Measurements from ENCODE around the gene CFAP52. TPM values are rescaled to one million over a fixed set of nuclear protein-coding genes. Genes with fewer than 3 reads are reported as not detected.

CFAP52 gene
- total and polyA plus RNA-seq, 2 of the 8 experiments (the other 6 are each of a cell fraction or from before 2014, with no cell fraction given) = 0.11 TPM; not detected in 1

GRCh38 chr17:9677896-9678295 is 101.5 kb downstream of the CFAP52 start:
- ChIA-PET CTCF (ENCODE audit: partially characterized antibody) (interaction anchor here (0.7 to 5.0 kb wide), 3 partner anchors 11 to 101 kb away, joined by 3 to 45 read pairs (median 10); partner anchors contain the start of genes CFAP52 and STX8), POLR2A (ENCODE audit: partially characterized antibody) (no interaction called here)
- Histone ChIP-seq H4K5ac (ENCODE audit: insufficient read length, low read depth, low read length) (no peak overlapping the region), H2AFZ (ENCODE audit: low read length) (no peak overlapping the region), H4K91ac (replicated peaks; ENCODE audit: insufficient read length, low read length) (no peak overlapping the region), H3K23me2 (ENCODE audit: low read depth, low read length) (no peaks in the 10 kb centered on the region; the same call in 1 of the 2 replicates), H2BK120ac (replicated peaks; ENCODE audit: low read depth, low read length) (no peak overlapping the region), H3K79me1 (ENCODE audit: low read depth, low read length) (no peaks in the 10 kb centered on the region), H3K4me2 (ENCODE audit: insufficient read depth in 1 of 2, low read depth in 2 of 2, low read length in 2 of 2) (no peak overlapping the region), H3K4me3 (ENCODE audit: extremely low read depth in 1 of 4, insufficient read depth in 2 of 4, low read depth in 3 of 4, low read length in 4 of 4) (no peak overlapping the region), H2BK20ac (ENCODE audit: low read length) (no peak overlapping the region), H3K4me1 (replicated peaks in 1 of 4; ENCODE audit: control insufficient read depth in 3 of 4, insufficient read depth in 4 of 4, low read length in 3 of 4) (no peaks in the 10 kb centered on the region), H2AK5ac (ENCODE audit: low read depth, low read length) (no peak overlapping the region), H3K36me3 (ENCODE audit: control insufficient read depth in 2 of 4, insufficient read depth in 4 of 4, low read length in 3 of 4) (peaks cover 0 to 14% (median 6%) of the 10 kb centered on the region in 4 experiments; a peak in 4 of 8 replicates), H3K9ac (replicated peaks in 1 of 4; ENCODE audit: extremely low read depth in 1 of 4, low read depth in 3 of 4, low read length in 3 of 4) (no peak overlapping the region), H3K14ac (ENCODE audit: insufficient read length) (no peak overlapping the region), H3K4ac (replicated peaks; ENCODE audit: insufficient read length, low read depth, low read length) (no peak overlapping the region), H3K27me3 (replicated peaks in 1 of 4; ENCODE audit: control insufficient read depth in 3 of 4, extremely low read depth in 1 of 4, insufficient read depth in 3 of 4, low read length in 3 of 4) (no peaks in the 10 kb centered on the region), H2BK12ac (ENCODE audit: low read depth, low read length) (no peak overlapping the region), H3K18ac (ENCODE audit: extremely low read depth, low read length) (no peak overlapping the region), H3K56ac (replicated peaks; ENCODE audit: insufficient read length, low read depth, low read length) (no peak overlapping the region), H3K79me2 (ENCODE audit: control insufficient read depth in 1 of 2, insufficient read depth in 2 of 2, low read length in 2 of 2) (no peaks in the 10 kb centered on the region), H3K23ac (ENCODE audit: insufficient read length) (no peak overlapping the region), H3K27ac (ENCODE audit: low read depth, low read length) (no peak overlapping the region), H4K20me1 (replicated peaks in 1 of 2; ENCODE audit: control insufficient read depth in 1 of 2, insufficient read depth in 2 of 2, low read length in 2 of 2) (peaks cover 0 to 3% of the 10 kb centered on the region in 2 experiments), H2BK5ac (ENCODE audit: low read depth, low read length) (no peak overlapping the region), H2BK15ac (ENCODE audit: low read length) (no peak overlapping the region), H4K8ac (ENCODE audit: extremely low read depth, insufficient read depth, low read length) (no peak overlapping the region), H3K9me3 (ENCODE audit: insufficient read depth in 2 of 2, low read depth in 1 of 2, low read length in 1 of 2) (peaks cover 7 to 11% of the 10 kb centered on the region in 2 experiments)
- FAIRE-seq = no peak
- 88 to 100% methylated on average over 1 to 4 of the region's 4 CpGs for WGBS, 2 experiments (ENCODE audit: extremely low coverage in 1 of 2, insufficient coverage in 1 of 2, insufficient read length in 1 of 2, insufficient replicate concordance in 2 of 2, low coverage in 1 of 2, low lambda C conversion rate in 2 of 2, missing lambda C conversion rate in 1 of 2)
- no peak for DNase-seq (ENCODE audit: low read depth in 1 of 2, low spot score in 2 of 2)
- TF ChIP-seq NANOG (IDR thresholded peaks at IDR 0.05; ENCODE audit: insufficient read depth, low read depth, low read length, poor library complexity, severe bottlenecking) (no peak), POLR2AphosphoS5 (IDR thresholded peaks at IDR 0.05; ENCODE audit: low read depth, low read length) (no peak), TCF12 (IDR thresholded peaks at IDR 0.05; ENCODE audit: low read depth, low read length) (no peak), MAX (IDR thresholded peaks at IDR 0.05) (no peak), EGR1 (IDR thresholded peaks at IDR 0.05; ENCODE audit: borderline replicate concordance, low read depth, low read length) (no peak), JUND (IDR thresholded peaks at IDR 0.05; ENCODE audit: low read length) (no peak), HDAC6 (IDR thresholded peaks at IDR 0.05; ENCODE audit: low read depth, low read length) (no peak)

All from H1 (cell line).